Endometrial microvascular endothelial cells (primary cell): ENCODE measurements around the gene GSN. TPM values are rescaled to one million over a fixed set of nuclear protein-coding genes. Genes with fewer than 3 reads are reported as not detected.

Source experiments
- in situ Hi-C: cut with HindIII; loops from 2 replicates; pipeline ENCODE4 v1.10.0; 2017; ENCODE audit warnings: low sequenced_read_pairs, low pct_unique_long_range_greater_than_20kb; ENCODE audit errors: inconsistent ontology term
- total RNA-seq: library from RNA; depleted of rRNA; stranded (reverse); fragments of >200 nt; gene quantifications from one replicate; pipeline ENCODE4 v1.2.3, GENCODE V29; 2015; ENCODE audit errors: inconsistent ontology term

Gene GSN
- total RNA-seq, 1 donor from 2014 or later = 82.4 TPM

- in situ Hi-C loops = no loop called here
Measured at GRCh38 chr9:121328876-121329681, 61.1 kb downstream of the GSN start.

- in situ Hi-C loops = loop anchor here (10.0 kb wide), 1 partner anchor 73 kb away; no protein-coding TSS in a partner anchor
Measured at GRCh38 chr9:121331549-121331948, 63.6 kb downstream of the GSN start.

GRCh38 chr9:121331992-121332685, 64.2 kb downstream of the GSN start:
- in situ Hi-C loops = loop anchor here (10.0 kb wide), 1 partner anchor 73 kb away; no protein-coding TSS in a partner anchor

- in situ Hi-C loops = loop anchor here (10.0 kb wide), 1 partner anchor 71 kb away; no protein-coding TSS in a partner anchor
Measured at GRCh38 chr9:121333950-121334773, 66.2 kb downstream of the GSN start.

- in situ Hi-C loops = loop anchor here (10.0 kb wide), 1 partner anchor 68 kb away; no protein-coding TSS in a partner anchor
Measured at GRCh38 chr9:121336665-121337064, 68.7 kb downstream of the GSN start.

GRCh38 chr9:121339437-121339836, 71.5 kb downstream of the GSN start:
- in situ Hi-C loops = loop anchor here (10.0 kb wide), 1 partner anchor 65 kb away; no protein-coding TSS in a partner anchor

DNA sequence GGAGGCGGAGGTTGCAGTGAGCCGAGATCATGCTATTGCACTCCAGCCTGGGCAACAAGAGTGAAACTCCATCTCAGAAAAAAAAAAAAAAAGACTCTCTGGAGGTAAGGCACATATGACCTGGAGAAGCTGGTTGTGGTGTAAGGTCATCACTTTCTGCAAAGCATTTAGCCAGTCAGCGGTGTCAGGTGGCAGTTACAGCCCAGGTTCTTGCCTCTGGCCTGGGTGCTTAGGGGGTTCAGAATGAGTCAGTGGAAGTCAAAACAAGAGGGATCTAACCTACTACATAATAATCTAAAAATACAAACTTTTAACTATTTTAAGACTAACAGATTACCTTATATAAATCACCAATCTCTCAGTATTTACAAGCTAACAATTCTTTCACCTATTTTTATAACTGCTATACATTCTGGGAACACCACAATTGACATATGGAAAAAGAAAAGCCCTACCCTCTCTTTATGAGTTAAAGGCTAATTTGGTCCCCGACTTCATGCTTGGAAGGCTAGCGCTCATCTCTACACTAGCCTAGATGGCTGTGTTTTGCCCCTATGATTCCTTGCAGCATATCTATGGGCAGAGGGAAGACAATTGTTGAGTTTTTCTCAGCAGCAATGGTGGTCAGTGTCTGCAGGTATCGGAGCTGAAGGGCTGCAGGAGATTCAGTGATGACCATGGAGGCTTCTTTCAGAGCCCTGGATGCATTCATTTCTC, 72.9 kb downstream of the GSN start:
- in situ Hi-C loops = no loop called here

GRCh38 chr9:121344184-121344583, 76.2 kb downstream of the GSN start:
- in situ Hi-C loops = no loop called here

DNA sequence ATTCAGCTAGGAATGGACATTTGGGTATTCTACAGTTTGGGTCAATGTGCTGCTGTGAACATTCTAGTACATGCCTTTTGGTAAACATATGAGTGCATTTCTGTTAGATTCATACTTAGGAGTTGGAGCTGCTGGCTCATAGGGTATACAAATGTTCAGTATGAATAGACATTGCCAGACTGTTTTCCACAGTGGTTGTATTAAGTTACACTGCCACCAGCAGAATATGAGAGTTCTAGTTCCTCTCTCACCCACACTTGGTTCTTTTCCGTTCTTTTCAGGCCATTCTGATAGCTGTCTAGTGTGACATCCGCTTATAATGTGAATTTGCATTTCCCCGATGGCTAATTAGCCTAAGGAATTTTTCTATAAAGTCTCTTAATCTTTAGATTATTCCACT, 77.1 kb downstream of the GSN start:
- in situ Hi-C loops = no loop called here

DNA sequence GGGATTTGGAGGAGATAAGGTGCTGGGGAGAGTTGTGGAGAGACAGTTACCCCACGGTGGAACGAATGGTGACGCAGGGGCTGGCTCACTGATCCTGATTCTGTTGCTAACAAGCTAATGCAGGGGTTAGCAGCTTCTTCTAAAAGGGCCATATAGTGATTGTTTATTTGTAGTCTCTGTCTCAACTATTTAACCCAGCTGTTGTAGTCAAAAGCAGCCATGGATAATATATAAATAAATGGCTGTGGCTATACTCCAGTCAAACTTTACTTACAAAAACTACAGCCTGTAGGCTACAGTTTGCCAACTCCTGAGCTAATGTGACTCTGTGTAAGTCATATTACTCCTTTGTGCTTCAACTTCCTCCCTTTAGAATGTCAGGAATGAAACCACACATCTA, 80.3 kb downstream of the GSN start:
- in situ Hi-C loops = no loop called here

DNA sequence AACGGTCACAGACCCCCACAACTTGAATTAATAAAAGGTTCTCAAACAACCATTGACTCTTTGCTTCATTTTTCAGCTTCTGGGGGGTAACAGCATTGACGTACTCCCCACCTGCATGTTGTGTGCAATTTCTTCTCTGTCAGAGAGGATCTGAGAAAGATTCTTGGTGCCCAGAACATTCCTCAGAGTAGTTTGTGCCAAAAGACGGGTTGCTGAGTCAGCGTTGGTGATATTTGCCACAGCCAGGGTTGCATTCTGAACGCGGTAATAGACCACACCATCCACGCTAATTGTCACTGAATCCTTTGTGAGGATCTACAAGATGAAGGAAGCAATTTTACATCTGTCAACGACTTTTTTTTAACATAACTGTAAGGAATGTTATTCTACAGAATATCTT, 81.0 kb downstream of the GSN start:
- in situ Hi-C loops = no loop called here

DNA sequence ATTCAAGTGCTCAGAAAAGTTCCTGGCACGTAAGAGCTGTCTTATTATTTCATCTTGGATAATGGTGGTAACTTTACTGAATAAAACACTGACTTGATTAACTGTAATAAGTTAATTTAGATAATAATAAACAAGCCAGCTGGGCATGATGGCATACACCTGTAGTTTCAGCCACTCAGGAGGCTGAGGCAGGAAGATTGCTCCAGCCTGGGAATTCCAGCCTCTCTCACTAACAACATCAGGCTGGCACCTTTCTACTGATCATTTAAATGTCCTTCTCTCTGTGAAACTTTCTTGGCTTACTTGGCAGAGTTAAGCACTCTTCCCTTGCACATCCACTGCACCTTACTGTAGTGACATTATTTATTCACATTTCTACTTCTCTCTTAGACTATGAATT, 82.1 kb downstream of the GSN start:
- in situ Hi-C loops = loop anchor here (10.0 kb wide), 1 partner anchor 65 kb away; no protein-coding TSS in a partner anchor

GRCh38 chr9:121350993-121351561, 83.1 kb downstream of the GSN start:
- in situ Hi-C loops = loop anchor here (10.0 kb wide), 1 partner anchor 66 kb away; no protein-coding TSS in a partner anchor

GRCh38 chr9:121353241-121354061, 85.5 kb downstream of the GSN start:
- in situ Hi-C loops = loop anchor here (10.0 kb wide), 1 partner anchor 69 kb away; no protein-coding TSS in a partner anchor

DNA sequence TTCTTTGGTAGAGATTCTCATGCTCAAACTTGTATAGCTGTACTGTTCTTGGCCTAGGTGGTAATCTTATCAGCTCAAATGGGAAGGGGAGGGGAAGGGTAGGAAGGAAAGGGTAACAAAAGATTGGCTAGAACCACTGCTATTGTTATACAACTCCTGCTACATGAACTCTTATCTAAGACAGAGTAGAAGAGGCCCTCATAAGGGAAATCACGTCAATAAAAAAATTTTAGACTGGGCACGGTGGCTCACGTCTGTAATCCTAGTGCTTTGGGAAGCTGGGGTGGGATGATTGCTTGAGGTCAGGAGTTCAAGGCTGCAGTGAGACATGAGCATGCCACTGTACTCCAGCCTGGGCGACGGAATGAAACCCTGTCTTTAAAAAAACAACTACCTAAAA, 86.2 kb downstream of the GSN start:
- in situ Hi-C loops = loop anchor here (10.0 kb wide), 1 partner anchor 69 kb away; no protein-coding TSS in a partner anchor

- in situ Hi-C loops = loop anchor here (10.0 kb wide), 1 partner anchor 70 kb away; no protein-coding TSS in a partner anchor
Measured at GRCh38 chr9:121354762-121355161, 86.8 kb downstream of the GSN start.

DNA sequence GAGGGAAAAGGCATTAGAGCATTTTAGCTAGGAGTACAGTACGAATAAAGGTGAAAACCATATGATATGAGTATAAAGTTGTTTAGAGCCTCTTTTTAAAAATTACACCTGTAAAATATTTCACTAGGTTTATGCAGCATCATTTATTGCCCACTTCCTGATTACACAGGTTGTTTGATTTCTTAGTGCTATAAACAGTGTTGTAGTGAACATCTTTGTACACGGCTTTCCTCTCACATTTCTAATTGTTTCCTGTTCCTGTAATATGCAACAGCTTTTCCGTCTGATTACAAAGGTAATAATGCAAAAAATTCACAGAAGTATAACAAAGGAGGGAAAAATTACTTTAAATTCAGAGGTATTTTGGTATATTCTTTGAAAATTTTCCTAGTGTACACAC, 89.0 kb downstream of the GSN start:
- in situ Hi-C loops = loop anchor here (10.0 kb wide), 1 partner anchor 72 kb away; no protein-coding TSS in a partner anchor
